NCI-H524 (cell line): ENCODE measurements around the gene PSMG4.

Source experiments
- DNase-seq, 2 experiments: peaks; one replicate each; lab custom pipeline; 2025; lab: John Stamatoyannopoulos, UW

The PSMG4 gene

DNA sequence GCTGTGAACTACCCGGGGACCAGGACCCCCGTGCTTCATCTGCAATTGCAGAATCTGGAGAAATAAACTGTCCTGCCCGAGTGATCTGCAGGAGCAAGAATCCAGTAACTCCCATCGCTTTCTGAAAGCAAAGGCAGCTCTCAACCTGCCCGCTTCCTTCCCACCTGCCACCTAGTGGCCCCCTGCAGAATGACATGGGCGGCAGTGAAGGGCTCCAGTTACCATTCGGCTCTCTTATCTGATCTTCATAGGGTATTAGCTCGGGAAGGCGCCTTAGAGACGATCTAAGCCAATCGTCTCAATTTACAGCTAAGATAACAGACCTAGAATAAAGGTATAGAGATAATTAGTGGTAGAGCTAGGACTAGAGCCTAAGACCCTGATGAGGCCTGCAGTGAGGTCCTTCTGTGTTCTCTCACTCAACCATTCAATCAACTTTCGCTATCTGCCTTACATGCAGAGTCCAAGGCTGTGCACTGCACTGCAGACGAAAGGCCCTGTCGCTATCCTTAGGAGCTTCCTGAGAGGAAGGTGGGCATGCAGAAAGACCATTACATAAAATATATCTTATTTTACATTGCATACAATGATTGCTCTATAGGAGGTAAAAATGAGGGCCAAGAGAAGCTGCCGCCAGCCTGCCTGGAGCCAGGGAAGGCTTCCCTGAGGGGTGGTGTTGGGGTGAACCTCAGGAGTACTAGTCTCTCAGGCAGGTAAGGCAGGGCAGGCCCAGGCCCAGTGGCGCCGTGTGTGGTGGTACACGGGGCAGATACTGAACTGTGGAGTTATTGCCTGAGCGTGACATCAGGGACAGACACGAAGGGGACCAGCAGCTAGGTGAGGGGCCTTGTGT, 7.1 kb upstream of the PSMG4 start:
- DNase-seq: peak; percentile 59 to 79

DNA sequence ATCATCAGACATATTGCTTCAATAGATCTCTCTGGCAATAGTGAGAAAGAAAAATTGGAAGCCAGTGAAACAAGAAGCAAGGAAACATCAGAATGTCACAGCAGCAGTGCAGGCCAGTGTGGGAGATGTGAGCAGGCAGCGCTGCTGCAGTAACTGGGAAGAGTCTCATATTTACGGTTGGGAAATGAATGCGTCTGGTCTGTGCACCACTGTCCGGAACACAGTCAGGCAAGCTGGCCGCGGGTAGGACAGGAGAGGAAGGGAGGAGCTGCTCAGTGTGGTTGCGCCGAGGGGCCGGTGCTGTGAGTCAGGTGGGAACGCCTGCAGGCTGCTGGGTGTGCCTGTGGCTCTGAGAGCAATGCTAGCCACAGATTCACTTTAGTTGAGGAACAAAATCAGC, 6.4 kb upstream of the PSMG4 start:
- no peak for DNase-seq

DNA sequence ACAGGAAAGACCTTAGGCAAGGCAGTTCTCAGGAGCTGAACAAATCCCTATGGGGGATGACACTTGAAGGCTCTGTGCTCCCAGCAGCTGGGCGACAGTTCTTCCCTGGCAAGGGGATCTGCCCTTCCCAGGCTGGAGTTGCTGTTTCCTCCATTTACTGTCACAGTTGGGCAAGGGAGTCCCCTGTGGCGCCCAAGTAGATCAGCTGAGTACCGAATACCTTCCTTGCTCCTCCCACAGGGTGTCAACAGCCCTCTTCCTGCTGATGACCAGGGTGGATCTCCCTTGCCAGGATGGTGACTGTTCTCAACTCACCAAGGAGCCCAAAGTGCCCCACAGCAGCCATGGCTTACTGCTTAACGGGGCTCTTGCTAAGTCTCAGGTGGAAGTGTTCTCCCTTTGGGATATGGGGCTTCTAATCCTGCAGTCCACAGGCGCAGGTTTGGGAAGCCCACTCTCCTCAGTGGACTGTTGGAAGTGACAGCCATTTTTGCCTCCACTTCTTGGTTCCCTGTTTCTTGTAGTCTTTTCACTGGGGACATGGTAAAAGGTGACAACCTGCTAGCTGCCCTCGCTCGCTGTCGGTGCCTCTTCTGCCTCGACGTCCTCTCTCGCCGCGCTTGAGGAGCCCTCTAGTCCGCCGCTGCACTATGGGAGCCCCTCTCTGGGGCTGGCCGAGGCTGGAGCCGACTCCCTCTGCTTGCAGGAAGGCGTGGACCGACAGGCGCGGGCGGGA, 5.7 kb upstream of the PSMG4 start:
- no peak for DNase-seq

DNA sequence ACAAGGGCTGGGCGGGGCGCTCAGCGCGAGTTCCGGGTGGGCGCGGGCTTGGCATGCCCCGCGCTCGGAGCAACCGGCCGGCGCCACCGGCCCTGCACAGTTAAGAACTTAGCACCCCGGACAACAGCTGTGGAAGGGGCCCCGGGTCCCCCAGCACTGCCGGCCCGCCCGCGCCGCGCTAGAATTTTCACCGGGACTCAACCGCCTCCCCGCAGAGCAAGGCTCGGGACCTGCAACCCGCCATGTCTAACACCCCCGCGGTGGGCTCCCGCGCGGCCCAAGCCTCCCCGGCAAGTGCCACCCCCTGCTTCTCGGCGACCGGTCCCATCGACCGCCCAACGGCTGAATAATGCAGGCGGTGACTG, 5.2 kb upstream of the PSMG4 start:
- DNase-seq: no peak

DNA sequence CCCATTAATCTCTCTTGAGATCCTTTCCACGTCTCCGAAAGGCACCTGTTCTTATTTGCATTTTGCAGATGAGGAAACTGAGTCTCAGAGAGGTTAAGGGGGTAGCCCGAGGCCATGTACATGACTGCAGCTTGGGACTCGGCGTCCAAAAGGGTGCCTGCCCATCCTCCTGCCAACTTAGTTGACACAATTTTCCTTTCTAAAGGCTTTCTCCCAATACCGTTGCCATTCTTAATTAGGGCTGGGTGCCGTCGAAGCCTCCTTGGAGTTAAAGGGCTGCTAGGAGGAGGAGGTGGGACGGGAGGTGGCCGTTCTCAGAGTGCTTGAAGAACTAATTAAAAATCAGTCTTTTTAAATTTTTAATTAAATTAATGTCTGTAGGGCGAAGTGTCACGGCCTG, 546 bp upstream of the PSMG4 start:
- no peak for DNase-seq

DNA sequence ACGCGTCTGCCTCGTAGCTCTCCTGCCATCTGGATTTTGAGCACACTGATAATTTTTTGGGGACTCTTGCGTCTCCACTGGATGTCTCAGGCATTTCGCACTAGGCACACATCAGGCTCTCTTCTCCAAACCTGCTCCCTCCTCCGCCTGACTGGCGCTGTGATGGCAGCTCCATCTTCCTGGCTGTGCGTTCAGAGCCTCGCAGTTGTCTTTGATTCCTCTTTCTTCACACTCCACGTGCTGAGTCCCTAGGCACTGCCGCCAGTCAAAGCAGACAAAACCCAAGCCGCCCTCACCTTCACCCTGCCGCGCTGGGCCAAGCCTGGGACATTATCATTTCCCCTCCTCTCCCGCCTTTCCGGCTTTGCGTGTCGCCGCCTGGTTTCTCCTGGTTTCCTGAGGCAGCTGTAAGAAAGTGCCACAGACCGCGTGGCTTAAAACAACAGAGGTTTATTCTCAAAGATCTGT, 778 bp downstream of the PSMG4 start:
- peak; percentile 31 to 41 for DNase-seq

DNA sequence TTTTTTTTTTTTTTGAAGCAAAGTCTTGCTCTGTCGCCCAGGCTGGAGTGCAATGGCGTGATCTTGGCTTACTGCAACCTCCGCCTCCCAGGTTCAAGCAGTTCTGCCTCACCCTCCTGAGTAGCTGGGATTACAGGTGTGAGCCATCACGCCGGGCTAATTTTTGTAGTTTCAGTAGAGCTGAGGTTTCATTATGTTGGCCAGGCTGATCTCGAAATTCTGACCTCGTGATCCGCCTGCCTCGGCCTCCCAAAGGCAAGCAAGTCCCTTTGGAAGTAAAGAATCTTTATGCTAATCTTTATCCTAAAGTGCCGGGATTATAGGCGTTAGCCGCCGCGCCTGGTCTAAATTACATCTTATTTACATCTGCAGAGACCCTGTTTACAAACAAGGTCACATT, 1.5 kb downstream of the PSMG4 start:
- DNase-seq: no peak

DNA sequence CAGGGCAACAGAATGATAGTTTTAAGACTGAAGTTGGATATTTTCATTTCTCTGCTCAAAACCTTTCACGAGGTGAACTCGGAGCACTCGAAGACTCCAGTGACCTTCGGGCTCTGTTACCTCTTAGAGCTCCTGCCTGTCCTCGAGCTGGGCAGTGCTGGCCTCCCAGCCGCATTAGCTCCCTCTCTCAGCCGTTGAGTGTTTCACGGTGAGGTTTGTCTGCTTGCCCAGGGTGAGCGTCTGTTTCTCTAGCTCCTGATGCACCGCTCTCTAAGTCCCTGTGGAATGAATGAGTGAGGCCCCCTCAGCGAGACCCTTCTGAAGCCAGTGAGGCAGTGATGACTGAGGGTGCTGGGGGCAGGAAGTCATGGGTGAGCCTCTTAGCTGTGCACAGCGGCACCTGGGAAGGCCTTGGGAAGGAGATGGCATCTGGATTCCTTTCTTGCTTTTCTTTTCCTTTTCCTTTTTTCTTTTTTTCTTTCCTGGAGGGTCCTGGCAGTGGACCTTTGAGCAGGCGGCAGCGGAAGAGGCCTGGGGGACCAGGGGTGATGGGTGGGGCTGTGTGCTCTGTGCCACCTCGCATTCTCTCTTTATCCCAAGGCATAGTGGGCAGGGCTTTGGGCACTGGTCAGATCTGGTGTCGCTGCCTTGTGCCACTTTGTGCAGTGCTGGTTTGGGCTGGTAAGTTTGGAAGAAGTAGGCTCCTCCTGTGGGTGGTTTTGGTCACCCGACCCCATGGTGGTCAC, 2.2 kb downstream of the PSMG4 start:
- no peak for DNase-seq

DNA sequence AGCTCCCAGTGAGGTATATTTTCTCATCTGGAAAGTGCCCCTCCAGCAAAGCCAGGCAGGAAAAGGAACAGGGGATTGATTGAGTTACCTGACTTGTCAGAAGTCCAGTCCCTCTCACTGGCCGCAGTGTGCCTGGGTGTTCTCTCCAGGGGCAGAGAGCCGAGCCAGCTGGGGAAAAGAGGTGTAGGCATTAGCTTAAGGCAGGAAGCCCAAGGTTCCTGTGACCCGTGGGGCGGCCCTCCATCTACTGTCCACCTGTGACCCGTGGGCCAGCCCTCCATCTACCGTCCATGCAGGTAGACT, 2.7 kb downstream of the PSMG4 start:
- DNase-seq: no peak

DNA sequence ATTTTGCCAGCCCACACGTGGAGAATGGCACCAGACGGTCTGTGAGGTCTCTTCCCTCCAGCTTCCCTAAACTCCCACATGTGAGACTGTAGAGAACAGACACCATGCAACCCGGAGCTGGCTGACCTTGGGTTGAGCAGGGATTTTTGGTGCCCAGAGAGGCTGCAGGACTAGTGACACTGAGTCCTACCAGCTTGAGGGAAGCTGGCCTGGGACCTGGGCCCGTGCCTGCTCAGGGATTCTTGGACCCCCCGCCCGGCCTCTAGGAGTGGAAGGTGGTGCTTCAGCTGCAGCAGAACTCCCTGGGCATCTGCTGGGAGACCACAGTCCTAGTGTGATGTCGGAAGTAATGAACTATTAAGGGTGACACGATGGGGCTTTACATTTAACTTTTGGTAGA, 3.2 kb downstream of the PSMG4 start:
- no peak for DNase-seq

DNA sequence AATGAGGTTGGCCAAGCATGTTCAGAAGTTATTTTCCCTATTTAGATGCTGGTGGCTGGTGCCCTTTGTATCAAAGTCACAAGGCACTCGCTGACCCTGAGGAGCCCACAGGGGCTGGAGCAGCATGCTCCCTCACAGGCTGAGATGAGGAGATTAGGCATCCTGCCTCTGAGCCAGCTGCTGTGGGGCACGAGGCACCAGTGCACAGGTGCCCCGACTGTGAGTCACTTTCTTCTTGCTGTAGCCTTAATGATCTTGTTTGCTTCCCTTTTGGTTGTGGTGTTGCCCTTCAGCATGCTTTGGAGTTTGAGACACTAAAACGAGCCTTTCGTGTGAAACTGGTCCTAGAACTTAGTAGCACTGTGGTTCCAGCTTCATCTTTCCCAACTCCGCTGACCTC, 4.3 kb downstream of the PSMG4 start:
- DNase-seq: peak in 1 of 2 experiments; percentile 69

DNA sequence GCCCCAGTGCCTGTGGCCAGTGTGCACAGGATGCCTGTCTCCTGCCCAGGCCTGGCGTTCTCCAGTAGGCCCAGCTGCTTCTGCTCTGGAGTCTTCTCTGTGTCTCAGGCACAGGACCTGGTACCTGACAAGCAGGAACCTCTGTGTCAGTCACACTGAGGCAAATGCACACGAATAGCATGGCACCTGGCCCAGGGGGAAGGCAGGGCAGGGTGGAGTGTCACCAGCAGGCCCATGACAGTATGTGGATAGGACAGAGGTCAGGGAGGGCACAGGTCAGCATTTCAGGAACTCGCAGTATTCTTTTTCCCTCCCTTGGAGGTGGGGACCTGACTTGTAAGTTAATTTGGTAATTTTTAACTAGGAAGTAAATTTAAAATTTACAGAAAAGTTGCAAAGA, 5.6 kb downstream of the PSMG4 start:
- DNase-seq: no peak

DNA sequence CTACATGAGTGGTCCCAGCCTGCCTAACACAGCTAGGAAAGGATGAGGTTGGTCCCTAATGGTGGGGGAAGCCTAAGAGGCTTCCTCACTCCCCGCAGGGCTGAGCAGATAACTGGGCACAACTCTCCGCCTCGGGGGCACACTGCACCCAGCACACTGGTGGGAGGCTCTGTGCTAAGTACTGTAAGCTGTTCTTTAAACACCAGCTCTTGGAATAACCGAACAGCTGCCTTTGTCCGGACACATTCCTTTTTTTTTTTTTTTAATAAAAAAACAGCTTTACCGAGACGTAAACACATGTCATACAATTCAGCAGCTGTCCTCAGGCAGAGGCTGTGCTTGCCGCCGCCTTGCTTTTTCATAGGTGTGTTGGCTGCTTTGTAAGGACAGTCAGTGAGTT, 6.9 kb downstream of the PSMG4 start:
- DNase-seq: peak; percentile 45 to 76

DNA sequence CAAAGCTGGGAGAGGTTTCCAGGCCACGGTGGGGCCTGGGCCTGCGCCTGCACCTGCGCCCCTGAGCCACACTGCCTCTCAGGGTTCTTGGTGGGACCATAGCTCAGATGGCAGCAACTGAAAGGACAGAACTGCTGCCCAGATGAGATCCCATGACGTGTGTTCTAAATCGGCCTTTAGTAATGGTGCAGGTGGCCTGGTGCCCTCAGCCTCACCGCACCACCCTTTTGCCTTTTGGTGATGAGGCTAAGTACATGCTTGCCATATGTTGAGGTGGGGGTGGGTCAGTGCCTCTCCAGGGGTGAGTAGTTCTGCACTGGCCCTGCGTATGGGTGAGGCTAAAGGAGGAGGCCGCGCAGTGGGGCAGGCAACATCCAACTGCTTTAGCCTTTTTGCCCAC, 7.4 kb downstream of the PSMG4 start:
- DNase-seq: peak; percentile 75 to 89

DNA sequence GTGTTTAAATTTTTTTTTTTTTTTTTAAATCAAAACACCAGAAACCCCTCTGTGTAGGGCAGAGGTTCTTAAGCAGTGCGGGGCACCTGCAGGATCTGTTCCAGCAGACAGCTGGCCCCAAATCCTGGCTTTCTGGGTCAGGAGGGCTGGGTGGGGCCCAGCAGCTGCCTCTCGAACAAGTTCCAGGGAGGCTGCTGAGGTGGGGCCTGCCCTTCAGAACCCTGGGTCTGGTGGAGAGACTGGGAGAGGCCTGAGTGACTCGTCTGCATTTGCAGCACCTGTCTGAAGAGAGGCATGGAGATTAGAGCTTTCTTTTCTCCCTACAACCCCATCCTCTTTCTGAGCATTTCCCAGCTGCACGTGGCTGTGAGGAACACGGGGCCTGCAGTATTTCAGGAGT, 8.4 kb downstream of the PSMG4 start:
- DNase-seq: peak; percentile 44 to 82

DNA sequence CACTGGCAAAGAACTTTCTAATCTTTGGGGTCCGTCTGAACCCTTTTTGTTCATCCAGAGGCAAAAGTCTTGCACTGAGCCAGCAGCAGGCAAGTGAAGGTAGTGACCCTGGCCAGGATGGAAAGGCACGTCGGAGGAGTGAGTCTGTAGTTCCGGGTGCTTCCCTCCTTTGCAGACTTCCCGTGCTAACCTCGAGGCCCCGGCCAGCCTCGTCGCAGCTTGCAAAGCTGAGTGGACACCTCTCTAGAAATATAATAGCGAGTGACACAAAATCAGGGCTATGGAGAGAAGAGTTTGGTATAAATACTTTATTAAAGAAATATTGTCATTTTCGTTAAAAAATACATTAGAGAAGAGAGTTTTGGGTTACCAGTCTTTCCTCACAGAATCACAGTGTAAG, 9.9 kb downstream of the PSMG4 start:
- no peak for DNase-seq

DNA sequence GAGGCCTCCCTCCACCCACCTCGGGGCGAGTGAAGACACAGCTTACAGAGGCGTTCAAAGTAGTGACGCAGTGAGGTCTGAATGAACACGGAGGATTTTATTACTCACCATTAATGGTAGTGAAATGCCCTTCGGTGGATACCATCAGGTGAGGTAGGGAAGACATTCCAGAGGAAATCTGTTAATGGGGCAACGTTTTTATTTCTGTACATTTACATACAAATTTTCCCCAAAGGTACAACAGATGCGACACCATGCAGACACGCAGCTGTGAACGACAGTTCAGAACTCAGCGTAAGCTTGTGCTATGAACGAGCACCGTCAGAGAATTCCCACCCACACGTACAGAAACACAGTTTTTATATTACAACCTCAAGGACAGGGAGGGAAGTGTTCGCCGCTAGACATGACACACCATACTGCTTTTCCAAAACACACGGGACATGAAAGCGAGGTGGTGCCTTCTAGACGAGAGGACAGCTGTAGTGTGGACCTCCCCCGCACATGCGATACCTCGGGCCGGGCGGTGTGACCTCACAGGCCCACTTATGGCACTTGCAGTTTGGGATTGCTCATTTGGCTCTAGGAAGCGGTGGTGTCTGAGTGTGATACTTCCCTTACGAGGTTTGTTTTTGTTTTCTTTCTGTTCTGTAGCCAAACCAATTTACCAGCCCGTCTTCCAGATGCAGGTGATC, 10.7 kb downstream of the PSMG4 start:
- no peak for DNase-seq

DNA sequence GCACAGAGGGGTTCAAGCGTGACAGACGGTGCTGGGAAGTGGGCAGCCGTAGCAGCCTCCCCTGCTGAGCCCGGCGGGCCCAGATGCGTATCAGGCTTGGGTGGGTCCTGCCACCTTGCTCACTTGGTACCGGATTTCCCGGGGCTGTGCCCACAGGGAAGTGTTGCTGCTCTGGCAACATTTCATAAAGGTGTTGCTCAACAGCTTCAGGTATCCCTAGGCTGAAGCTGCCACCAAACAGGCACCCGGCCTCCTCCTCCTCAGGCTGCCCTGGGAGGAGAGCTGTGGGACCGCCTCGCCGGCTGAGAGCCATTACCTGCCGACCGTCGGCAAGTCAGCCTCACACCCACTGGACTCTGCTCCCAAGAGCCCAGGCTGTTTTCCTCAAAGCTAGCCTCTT, 11.5 kb downstream of the PSMG4 start:
- DNase-seq: no peak

DNA sequence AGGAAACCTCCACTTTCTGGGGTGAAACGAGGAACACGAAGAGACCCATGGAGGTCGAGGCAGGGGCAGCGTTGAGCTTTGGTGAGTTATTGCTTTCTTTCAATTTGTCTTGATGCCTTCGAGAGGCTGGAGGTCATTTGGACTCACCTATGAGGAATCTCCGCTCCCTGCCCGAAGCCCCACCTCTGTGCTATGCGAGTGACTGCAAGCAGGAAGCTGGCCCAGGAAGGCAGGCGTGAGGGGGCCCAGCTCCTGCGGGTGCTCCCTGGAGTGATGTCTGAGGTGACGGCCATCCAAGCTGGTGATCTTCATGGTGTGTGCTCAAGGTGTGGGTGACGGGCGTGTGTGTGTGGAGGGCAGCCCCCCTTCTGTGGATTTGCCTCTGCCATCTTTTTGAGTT, 13.0 kb downstream of the PSMG4 start:
- no peak for DNase-seq

DNA sequence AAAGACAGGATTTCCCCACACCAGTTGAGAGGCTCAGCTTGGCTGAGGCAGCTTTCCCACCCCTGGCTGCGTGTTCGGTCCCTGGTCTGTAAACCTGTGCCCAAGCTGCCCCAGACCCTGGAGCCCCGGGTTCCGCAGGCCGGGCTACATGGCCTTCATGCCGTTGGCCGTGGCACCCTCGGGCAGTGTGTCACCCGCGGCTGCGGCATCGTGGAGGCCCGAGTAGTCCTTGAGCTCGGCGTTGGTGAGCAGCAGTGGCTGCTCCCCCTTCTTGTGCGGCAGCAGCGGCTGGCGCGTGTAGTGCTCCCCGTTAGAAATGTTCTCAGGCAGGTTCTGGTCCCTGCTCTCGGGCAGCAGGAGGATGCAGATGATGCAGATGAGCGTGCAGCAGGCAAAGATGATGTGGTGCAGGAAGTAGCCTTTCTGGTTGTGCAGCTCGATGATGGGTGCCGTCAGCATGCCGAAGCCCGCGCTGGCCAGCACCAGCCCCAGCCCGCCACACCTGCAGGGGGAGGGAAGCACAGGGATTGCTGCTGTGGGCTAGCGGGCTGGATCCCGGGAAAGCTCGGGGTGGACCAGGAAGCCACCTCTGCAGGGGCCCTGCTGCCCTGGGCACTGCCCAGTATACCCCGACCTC, 14.3 kb downstream of the PSMG4 start:
- DNase-seq: no peak

DNA sequence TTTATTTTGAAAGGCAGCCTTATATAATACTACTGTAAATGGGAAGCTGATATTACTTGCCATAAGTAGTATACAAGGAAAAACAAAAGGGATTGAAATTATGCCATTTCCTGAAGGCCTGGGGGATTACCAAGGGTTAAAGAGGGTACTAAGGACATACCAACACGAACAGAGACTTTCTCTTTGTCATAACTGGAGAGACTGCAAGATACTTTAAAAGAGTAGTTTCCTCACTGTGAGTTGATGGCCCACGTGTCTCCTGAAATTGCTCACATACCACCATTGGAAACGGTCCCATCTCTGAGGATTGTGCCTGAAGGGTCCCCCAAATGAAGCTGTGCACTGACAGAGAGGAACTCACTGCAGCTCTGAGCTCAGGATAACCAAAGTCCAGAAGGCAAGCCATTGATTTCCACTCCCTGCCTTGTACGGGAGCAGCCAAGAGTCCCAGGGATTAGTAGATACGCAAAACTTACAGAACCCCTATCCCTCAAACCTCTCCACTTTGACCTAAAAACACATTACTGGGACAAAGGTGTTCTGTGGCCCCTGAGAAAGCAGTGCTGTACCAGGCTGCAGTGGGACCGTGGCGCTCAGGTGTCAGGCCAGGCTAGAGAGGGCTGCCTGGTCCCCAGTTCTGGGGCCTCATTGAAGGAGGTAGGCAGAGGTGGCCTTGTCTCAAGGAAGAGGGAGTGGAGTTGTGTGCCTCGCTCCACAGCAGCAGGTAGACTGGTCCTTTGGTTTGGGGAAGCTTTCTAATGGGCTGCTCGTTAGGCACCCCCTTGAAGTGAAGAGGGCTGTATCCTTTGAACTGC, 15.2 kb downstream of the PSMG4 start:
- DNase-seq: no peak
